Skin epidermis (tissue), 12 donors: ENCODE data around the gene POLR2E.
"Not testable (repeated sequence)": the region's sequence is repeated elsewhere in the genome, so short reads cannot be mapped to it uniquely, and the experiment has no call there.

Experiments
- H3K27ac ChIP-seq, 21 experiments: fragments of 200-600 bp; sonication (generic) in 11 of 21; one replicate each; pipeline ENCODE4 v1.5.0; 2020; ENCODE audit warnings: mild to moderate bottlenecking in 3 of 21, inconsistent platforms in 2 of 21, moderate library complexity in 2 of 21
- H3K4me3 ChIP-seq, 7 experiments: fragments of 200-600 bp; sonication (generic) in 2 of 7; one replicate each; pipeline ENCODE4 v1.5.0; 2020; ENCODE audit warnings: inconsistent platforms in 2 of 7, mild to moderate bottlenecking in 2 of 7, moderate library complexity in 1 of 7

POLR2E gene

DNA sequence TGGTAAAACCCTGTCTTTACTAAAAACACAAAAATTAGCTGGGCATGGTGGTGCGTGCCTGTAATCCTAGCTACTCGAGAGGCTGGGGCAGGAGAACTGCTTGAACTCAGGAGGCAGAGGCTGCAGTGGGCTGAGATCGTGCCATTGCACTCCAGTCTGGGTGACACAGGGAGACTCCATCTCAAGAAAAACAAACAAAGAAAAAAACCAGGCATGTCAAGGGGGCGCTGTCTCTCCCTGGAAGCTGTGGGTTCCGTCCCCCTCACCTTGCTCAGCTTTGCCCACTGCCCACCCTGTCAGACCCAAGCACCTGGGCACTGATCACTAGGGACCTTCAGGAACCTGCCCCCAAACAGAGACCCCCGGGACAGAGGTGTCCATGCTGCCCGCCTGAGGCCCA, 33.9 kb upstream of the POLR2E start:
- H3K4me3 ChIP-seq, result not testable (repeated sequence)

DNA sequence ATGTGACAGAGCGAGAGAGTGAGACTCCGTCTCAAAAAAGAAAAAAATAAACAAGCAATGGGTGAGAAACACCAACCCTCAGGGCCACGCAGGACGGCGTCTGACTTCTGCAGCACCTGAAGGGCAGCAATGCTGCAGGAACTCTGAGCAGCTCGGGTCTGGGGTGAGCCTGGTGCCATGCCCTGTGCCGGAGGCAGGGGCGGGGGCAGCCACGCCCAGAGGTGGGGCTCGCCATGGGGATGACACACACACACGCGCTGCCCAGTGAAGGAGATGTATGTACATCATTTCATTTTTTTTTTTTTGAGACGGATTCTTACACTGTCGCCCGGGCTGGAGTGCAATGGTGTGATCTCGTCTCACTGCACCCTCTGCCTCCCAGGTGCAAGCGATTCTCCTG, 32.9 kb upstream of the POLR2E start:
- peak overlapping the region in 5 of 21 experiments; percentile 2 to 60 (median 44) for H3K27ac ChIP-seq

More for the DNA sequence above, 33.9 kb upstream of the POLR2E start:
- H3K27ac ChIP-seq, result peak overlapping the region in 7 of 21 experiments; percentile 44 to 100 (median 97)

DNA sequence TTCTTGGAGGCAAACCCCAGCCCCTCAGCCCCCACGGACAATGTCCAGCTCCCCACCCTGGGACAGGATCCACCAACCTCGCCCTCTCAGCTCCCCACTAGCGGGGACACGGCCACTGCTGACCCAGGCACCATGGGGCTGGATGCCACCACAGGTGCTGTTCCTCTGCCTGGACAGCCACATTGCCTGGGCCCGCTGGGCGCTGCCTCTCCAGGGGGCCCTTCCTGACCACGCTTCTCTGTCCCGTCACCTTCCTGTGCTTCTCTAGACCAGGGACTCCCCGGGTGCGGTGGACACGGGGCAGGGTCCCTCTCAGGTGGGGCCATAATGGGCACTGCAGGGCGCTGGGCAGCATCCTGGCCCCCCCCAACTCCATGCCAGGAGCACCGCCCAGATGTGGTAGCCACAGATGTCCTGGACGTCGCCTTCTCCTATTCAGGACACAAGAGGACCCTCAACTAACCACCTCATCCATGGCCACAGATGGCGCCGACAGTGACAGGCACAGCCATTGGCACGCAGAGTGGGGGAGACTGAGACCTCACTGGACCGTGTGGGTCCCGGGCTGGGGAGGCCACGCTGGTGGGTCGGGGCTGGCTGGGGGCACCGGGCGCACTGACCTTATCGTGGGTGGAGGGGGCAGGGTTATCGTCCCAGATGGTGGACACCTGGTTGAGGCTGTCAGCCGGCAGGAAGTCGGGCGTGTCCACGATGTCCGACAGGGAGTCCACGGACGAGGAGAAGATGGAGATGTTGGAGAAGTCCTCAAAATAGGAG, 32.0 kb upstream of the POLR2E start:
- H3K4me3 ChIP-seq, result peak overlapping the region in 1 of 7 experiments; percentile 4
- H3K27ac ChIP-seq, result peak overlapping the region in 16 of 21 experiments; percentile 7 to 75 (median 52)

More for the DNA sequence above, 32.9 kb upstream of the POLR2E start:
- H3K4me3 ChIP-seq, result no peak overlapping the region

DNA sequence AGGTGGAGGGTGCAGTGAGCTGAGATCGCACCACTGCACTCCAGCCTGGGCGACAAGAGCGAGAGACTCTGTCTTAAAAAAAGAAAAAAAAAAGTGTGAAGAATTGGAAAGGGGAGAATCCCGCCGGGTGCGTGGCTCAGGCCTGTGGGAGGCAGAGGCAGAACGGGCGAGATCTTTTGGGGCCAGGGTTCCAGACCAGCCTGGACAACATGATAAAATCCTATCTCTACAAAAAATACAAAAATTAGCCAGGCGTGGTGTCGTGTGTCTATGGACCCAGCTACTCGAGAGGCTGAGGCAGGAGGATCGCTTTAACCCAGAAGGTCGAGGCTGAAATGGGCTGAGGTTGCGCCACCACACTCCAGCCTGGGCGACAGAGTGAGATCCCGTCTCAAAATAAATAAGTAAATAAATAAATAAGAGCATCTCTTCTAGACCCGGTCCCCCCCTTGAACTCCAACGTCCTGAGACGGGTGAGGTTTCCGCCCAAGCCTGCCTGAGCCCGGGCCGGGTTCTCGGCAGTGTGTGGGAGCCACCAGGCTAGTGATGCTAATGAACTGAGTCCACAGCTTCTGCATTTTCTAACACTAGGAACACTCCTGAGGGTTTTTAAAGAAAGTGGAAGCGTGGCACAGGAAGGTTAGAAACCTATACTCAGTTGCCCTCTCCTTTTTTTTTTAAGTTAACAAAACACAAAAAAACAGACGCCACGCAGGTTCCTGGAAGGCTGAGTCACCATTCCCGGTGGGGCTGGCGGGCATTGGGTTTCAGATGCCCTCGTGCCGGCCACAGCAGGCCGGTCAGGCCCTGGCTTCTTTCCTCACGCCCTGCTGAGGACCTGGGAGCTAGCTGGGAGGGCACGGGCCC, 30.7 kb upstream of the POLR2E start:
- Histone ChIP-seq H3K4me3 (no peak overlapping the region), H3K27ac (peak overlapping the region in 18 of 21 experiments; percentile 0 to 75 (median 54))

DNA sequence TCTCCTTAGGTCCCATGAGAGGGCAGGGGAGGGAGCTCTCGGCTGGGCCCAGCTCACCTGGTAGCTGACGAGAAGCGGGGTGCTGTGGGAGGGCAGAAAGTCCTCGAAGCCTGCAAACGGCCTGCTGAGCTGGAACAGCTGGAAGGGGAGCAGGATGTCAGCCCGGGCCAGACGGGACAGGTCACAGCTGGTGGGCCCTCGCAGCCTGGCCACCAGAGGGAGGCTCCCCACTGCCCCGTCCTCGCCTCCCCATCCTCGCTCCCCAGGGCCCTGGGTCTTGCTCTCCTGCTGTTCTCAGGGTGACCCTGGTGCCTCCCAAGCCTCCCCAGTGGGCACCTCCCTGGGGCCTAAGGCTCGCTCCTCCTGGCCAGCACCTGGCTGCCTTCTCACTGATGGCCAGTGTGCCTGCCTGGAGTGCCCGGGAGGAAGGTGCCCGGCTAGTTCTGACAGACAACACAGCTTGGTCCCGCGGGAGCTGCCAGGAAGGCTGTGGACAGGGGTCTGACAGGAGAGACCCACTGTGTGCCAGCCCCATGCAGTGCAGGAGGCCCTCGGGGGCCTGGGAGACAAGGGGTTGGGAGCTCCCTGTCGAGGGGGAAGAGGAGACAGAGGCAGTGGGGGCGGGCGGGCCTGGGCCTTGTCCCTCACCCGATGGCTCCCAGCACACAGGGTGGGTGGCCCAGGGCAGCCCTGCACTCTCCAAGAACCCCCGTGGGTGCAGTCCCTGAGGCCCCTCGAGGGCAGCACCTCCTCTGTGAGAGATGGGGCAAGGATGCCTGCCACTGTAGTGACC, 28.9 kb upstream of the POLR2E start:
- peak overlapping the region in 12 of 21 experiments; percentile 4 to 73 (median 42) for H3K27ac ChIP-seq
- no peak overlapping the region for H3K4me3 ChIP-seq

DNA sequence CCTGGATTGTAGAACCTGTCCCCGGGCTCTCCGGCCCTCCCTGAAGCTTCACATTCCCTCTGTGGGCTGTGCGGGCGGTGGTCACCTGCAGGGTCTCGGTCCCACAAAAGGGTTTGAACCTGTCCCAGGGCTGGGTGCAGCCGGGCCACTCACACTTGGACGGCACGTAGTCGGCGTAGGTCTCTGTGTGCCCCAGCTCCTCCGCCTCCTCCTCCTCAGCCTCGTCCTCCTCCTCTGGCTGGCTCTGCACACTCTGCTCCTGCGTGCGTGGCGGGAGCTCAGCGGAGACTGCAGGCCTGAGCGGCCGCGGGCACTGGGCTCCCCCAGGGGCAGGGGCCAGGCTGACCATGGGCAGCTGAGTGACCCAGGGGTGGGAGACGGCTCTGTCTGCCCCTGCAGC, 28.2 kb upstream of the POLR2E start:
- peak overlapping the region in 9 of 21 experiments; percentile 3 to 73 (median 46) for H3K27ac ChIP-seq
- H3K4me3 ChIP-seq, result no peak overlapping the region

DNA sequence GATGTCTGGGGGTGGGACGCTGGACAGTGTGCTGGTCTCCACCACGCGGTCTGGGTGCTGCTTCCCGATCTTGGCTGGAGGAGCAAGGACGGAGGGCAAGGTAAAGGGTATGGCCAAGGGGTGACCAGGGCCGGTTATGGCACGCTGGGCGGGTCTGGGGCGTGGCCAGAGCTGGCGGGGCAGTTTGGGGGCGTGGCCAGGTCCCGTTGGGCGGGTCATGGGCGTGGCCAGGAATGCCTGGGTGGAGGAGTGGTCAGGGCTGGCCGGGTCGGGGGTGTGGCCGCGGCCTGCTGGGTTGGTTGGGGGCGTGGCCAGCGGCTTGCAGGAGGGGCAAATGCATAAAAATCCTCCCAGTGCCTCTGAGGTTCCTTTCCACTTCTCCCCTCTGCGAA, 27.8 kb upstream of the POLR2E start:
- Histone ChIP-seq H3K27ac (peak overlapping the region in 2 of 21 experiments; percentile 3 to 46), H3K4me3 (no peak overlapping the region)

DNA sequence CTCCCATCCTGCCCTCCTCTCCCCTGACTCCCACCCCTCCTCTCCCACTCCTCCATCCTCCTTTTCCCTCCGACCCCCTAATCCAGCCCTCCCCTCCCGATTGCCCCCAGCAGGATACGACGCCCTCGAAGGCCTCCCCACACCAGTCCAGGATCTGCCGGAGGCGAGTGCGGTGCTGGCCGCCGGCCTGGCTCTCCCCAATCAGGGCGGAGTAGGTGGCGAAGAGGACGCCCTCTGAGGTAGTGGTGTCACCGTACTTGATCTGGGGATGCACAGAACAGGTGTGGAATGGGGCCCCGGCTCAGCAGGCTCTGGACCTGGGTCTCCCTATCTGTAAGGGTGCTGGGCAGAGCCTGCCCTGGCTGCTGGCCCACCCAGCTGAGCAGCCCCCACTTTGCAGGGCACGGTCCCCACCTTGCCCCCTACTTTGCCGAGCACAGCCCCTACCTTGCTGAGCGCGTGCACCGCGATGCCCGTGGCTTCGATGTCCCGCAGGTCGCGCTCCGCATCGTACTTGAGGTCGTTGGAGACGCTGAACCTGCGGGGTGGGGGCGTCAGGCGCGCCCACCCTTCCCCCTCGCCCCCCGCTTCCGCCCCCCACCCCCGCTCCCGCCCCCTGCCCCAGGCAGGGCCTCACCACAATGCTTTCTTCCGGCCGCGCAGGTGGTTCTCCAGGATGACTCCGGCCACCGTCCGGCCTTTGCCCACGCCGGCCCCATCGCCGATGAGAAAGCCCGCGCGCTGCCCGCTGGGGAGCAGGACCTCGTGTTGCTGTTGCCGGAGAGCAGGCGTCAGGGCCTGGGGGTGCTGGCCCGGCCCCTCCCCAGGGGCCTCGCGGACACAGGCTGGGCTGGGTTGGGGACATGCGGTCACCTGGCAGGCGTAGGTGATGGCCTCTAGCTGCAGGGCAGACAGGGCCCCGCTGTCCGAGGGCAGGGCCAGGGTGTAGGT, 27.1 kb upstream of the POLR2E start:
- Histone ChIP-seq H3K27ac (peak overlapping the region in 3 of 21 experiments; percentile 3 to 46 (median 7)), H3K4me3 (no peak overlapping the region)

DNA sequence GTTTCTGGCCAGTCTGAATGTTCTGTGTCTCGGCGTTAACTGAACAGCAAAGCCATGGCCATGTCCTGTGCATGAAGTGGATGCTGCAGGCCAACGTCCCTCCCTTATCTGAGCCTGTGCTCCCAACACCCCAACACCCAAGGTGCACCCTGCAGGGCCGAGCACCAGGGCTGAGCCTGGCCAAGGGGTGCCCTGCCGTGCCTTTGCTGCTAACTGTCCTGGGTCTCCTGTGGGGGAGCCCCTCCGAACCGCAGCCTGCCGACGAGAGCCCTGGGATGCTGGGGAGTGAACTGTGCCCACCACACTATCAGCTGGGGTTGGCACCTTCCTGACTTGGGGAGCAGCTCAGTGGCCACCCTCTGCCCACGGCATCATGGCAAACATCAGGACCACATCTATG, 26.2 kb upstream of the POLR2E start:
- H3K4me3 ChIP-seq, result no peak overlapping the region
- H3K27ac ChIP-seq, result no peak overlapping the region

DNA sequence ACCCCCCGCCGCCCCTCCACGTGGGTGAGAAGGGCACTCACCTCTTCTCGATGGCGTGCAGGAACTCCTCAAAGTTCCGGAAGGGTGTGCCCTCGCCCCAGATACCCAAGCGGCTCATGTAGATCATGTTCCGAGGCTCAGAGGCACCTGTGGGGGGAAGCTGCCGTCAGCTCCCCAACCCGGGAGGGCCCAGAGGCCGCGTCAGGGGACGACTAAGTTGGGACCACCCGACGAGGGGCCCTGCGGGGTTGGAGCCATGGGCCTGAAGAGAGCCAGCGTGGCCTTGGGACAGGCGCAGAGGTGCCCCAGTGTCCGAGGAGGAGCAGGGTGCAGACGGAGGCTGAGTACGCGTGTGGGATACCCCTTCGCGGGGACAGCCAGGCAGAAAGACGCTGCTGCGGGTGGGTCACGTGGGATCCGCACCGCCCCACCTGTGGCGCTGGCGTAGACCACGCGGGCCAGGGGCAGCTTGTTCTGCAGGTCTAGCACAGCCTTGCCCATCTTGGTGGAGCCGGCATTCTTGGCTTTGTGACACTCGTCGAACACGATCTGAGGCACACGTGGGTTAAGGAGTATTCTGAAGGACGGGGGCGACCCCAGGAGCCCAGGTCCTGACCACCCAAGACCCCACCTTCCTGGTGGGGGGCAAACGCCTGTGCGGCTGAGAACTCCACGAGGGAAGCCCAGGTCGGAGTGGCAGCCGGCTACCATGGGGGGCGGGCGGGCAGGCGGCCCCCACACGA, 24.5 kb upstream of the POLR2E start:
- H3K4me3 ChIP-seq, result no peak overlapping the region
- peak overlapping the region in 1 of 21 experiments; percentile 22 for H3K27ac ChIP-seq

DNA sequence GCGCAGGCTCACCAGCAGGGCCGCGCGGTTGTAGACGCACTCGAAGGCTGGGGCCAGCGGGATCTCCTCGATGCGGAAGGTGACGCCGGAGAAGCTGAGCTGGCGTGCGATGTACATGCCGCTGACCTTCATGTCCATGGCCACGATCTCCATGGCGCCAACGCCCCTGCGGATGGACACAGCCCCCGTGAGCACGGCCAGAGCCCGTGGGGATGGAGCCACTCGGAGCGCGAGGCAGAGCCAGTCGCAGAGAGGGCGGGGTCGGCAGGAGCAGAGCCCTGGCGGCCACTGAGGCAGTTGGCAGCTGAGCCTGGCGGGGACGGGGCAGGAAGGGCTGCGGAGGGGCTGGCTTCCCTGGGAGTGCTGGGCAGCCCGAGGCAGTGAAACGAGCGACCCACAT, 23.8 kb upstream of the POLR2E start:
- Histone ChIP-seq H3K27ac (peak overlapping the region in 1 of 21 experiments; percentile 22), H3K4me3 (no peak overlapping the region)

DNA sequence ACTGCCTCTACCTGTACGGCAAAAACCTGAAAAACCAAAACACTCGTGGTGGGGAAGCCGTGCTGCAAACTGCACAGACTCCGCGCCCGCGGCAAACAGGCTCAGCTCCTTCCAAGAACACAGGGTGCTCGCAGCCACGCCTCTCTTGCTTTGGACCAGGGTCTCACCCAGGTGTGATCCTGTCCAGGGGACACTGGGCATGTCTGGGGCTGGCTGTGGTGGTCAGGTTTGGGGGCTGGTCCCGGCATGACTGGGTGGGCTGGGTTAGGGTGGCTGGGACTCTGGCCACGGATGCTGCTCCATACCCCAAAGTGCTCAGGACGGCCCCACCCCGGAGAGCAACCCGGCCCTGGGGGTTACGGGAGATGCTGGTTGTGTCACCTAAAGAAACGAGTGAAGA, 22.5 kb upstream of the POLR2E start:
- Histone ChIP-seq H3K4me3 (no peak overlapping the region), H3K27ac (peak overlapping the region in 3 of 21 experiments; percentile 13 to 35 (median 19))

DNA sequence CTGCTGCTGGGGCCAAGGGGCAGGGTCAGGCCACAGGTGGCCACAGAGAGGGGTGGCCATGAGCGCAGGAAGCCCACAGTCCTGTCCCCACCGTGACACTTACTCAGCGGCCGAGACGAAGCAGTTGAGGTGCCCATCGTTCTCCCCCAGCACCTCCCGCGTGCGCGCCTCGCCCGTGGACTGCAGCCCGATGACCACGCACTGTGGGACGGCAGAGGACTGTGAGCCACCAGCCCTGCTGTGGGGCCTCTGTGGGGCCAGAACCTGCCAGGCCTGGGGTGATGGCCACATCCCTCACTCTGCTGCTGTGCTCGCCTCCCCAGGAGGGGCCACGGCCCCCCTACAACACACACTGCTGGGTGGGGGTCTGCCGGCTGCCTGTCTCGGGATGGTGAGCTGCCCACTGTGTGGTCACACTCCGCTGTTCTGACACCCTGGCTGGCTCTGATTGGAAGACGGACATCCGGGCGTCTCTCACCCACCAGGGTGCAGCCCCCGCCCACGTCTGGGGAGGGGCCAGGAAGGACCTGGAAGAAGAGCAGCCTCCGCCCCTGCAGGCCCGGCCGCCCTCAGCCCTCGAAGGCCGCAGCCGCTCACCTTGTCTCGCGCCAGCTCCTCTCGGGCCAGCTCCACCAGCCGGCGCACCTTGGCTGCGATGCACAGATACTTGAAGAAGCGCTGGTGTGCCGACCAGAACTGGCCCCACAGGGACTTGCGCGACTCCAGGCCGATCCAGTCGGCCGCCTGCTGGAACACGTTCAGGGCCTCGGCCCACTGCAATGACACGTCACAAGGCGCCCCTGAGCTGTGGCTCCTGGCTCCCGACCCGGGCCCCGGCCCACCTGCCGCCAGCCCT, 21.8 kb upstream of the POLR2E start:
- Histone ChIP-seq H3K4me3 (no peak overlapping the region), H3K27ac (peak overlapping the region in 6 of 21 experiments; percentile 13 to 51 (median 30))

DNA sequence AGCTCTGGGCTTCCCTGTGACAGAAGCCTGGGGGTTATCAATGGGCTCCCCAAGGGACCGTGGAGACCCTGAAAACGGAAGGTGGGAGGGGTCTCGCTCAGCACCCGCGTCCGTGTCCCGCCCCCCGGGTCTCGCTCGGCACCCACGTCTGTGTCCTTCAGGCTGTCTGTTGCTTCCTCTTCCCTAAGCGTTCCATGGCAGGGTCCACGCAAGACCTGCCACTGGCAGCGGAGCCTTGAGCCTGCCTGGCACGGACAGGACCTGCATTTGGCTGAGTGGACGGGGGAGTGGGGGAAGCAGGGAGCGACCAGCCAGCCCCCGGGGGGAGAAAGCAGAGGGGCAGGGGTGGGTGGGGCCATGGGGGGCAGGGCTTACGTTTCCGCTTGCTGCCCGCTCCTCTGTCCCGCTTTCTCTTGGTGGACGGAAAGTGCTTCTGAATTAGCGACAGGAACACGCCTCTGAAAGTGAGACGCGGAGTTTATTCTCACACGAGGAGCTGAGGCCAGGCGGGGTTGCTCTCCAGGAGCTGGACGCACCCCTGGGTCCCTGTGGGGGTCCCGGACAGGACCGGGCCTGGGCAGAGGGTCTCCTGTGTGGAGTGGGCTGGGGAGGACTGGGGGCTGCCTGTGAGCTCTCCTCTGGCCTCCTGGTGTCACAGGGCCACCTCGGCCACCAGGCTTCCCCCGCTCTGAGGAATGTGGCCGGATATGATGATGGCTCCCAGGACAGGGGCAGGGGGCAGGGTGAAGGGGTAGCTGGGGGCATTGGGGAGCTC, 20.7 kb upstream of the POLR2E start:
- H3K4me3 ChIP-seq, result no peak overlapping the region
- H3K27ac ChIP-seq, result peak overlapping the region in 3 of 21 experiments; percentile 15 to 45 (median 16)

DNA sequence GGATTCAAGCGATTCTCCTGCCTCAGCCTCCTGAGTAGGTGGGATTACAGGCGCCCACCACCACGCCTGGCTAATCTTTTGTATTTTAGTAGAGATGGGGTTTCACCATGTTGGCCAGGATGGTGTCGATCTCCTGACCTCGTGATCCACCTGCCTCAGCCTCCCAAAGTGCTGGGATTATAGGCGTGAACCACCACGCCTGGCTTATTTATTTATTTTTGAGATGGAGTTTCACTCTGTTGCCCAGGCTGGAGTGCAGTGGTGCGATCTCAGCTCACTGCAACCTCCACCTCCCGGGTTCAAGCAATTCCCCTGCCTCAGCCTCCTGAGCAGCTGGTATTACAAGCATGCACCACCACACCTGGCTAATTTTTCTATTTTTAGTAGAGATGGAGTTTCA, 19.6 kb upstream of the POLR2E start:
- not testable (repeated sequence) for H3K4me3 ChIP-seq
- H3K27ac ChIP-seq, result peak overlapping the region in 1 of 21 experiments; percentile 85

DNA sequence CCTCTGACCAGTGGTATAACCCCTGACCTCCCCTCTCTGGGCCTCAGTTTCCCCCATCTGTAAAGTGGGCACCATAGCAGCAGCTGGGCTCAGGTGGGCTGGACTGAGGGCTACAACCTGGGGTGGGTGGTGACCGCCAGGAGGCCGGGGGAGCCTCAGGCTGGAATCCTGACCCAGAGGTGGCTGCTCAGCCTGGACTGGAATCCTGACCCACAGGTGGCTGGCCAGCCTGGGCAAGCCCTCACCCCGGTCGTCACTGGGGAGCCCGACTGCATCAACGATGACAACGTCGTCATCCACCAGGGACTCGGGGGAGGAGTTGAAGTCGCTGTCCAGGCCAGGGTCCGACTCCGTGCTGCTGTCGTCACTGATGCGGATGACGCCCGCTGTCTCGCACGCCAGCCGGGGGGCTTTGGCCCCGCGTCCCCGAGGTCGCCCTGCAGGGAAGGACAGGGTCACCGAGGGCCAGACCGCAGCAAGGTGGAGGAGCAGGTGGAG, 18.9 kb upstream of the POLR2E start:
- peak overlapping the region in 16 of 21 experiments; percentile 51 to 85 (median 70) for H3K27ac ChIP-seq
- no peak overlapping the region for H3K4me3 ChIP-seq
